K562 (cell line): ENCODE measurements around the gene CHI3L1. TPM values are rescaled to one million over a fixed set of nuclear protein-coding genes. Genes with fewer than 3 reads are reported as not detected.

ENCODE experiments used
- ATAC-seq: fragments of 200-7000 bp; cut with Tn5 transposase; 3 replicates; pipeline ENCODE4 v1.9.1; 2020; ENCODE audit warnings: moderate library complexity
- BruUV-seq: library from RNA; stranded (reverse); fragments of 400-500 nt; replicated peaks from 2 replicates; lab custom pipeline; 2021; lab: Mats Ljungman, UMichigan
- CTCF ChIA-PET: fragments of 300-600 bp; formaldehyde crosslinking; extraction: SDS; loops from one replicate; lab custom pipeline; 2021; ENCODE audit warnings: low intra/inter-chr PET ratio; lab: Yijun Ruan, JAX
- POLR2A ChIA-PET: fragments of 300-600, 350-650 bp; sonication (Branson Sonifier 250); formaldehyde crosslinking; extraction: SDS; loops from one replicate; lab custom pipeline; 2021; ENCODE audit warnings: antibody characterized with exemption, inconsistent platforms; lab: Yijun Ruan, JAX
- DNase-seq, 4 experiments: peaks; one replicate each; pipeline versions ENCODE4 v3.0.0 to v3.0.0-alpha.2; 2011 to 2018; ENCODE audit warnings: low spot score in 3 of 4, mixed read lengths in 3 of 4; ENCODE audit errors: extremely low read depth in 1 of 4
- FAIRE-seq: peaks from 2 replicates; lab custom pipeline; 2011; peaks lifted over from hg19 to GRCh38; lab: Jason Lieb, UNC
- H2AFZ ChIP-seq: 2 replicates; pipeline ENCODE4 v1.6.0; 2011; ENCODE audit warnings: low read depth, low read length, control low read depth, inconsistent platforms
- H3K27ac ChIP-seq: fragments of 200-600 bp; 3 replicates; pipeline ENCODE4 v1.8.0; 2011; ENCODE audit warnings: low read depth, mild to moderate bottlenecking, control low read depth, inconsistent platforms, low read length, moderate library complexity, mixed read lengths; ENCODE audit errors: extremely low read depth
- H3K27me3 ChIP-seq, 2 experiments: fragments of 300-600 bp in 1 of 2; 2 replicates in 1 of 2; 3 replicates in 1 of 2; pipeline versions ENCODE4 v1.6.0 to v1.8.0; 2011; ENCODE audit warnings: inconsistent platforms in 2 of 2, low read length in 2 of 2, mild to moderate bottlenecking in 1 of 2, mixed read lengths in 1 of 2, moderate library complexity in 1 of 2; ENCODE audit not compliant: control insufficient read depth in 2 of 2, insufficient read depth in 2 of 2
- H3K36me3 ChIP-seq: fragments of 300-600 bp; 3 replicates; pipeline ENCODE4 v1.8.0; 2011; ENCODE audit warnings: mild to moderate bottlenecking, low read length, inconsistent platforms; ENCODE audit not compliant: control insufficient read depth, insufficient read depth
- H3K4me1 ChIP-seq, 2 experiments: fragments of 200-600 bp in 1 of 2; replicated peaks in 1 of 2; 2 replicates in 1 of 2; 3 replicates in 1 of 2; pipeline versions ENCODE4 v1.5.1 to v1.8.0; 2011; ENCODE audit warnings: inconsistent platforms in 2 of 2, low read length in 2 of 2, mild to moderate bottlenecking in 1 of 2, mixed read lengths in 1 of 2, moderate library complexity in 1 of 2; ENCODE audit not compliant: control insufficient read depth in 2 of 2, insufficient read depth in 2 of 2
- H3K4me2 ChIP-seq: 2 replicates; pipeline ENCODE4 v1.6.1; 2011; ENCODE audit warnings: low read length, control low read depth, inconsistent platforms, mixed read lengths; ENCODE audit not compliant: insufficient read depth
- H3K4me3 ChIP-seq: fragments of 200-600 bp; sonication (generic), shearing (Covaris generic); 2 replicates; pipeline ENCODE4 v1.5.1; 2016; ENCODE audit warnings: control low read depth, inconsistent platforms
- H3K79me2 ChIP-seq: fragments of 200-600 bp; 3 replicates; pipeline ENCODE4 v1.8.0; 2011; ENCODE audit warnings: low read length, inconsistent platforms; ENCODE audit not compliant: control insufficient read depth, insufficient read depth
- H3K9ac ChIP-seq, 2 experiments: 2 replicates each; pipeline versions ENCODE4 v1.6.0 to v1.6.1; 2011; ENCODE audit warnings: low read depth in 2 of 2, low read length in 2 of 2, control low read depth in 1 of 2, inconsistent platforms in 1 of 2, mild to moderate bottlenecking in 1 of 2, mixed read lengths in 1 of 2; ENCODE audit not compliant: insufficient read depth in 1 of 2
- H3K9me1 ChIP-seq: one replicate; pipeline ENCODE4 v1.6.0; 2011; ENCODE audit warnings: inconsistent platforms, mild to moderate bottlenecking, low read length, moderate library complexity; ENCODE audit not compliant: control insufficient read depth, insufficient read depth
- H3K9me3 ChIP-seq: replicated peaks from 2 replicates; pipeline ENCODE4 v1.5.1; 2011; ENCODE audit warnings: low read depth, low read length, inconsistent platforms; ENCODE audit not compliant: control insufficient read depth, insufficient read depth
- H4K20me1 ChIP-seq: replicated peaks from 2 replicates; pipeline ENCODE4 v1.6.1; 2011; ENCODE audit warnings: low read length, inconsistent platforms, mixed read lengths; ENCODE audit not compliant: control insufficient read depth, insufficient read depth
- ARHGAP35 ChIP-seq: fragments of 450-650 bp; IDR thresholded peaks from 2 replicates; pipeline ENCODE4 v1.6.1; 2018; ENCODE audit not compliant: partially characterized antibody
- FOS ChIP-seq: IDR thresholded peaks from 3 replicates; pipeline ENCODE4 v1.6.1; 2011; ENCODE audit not compliant: insufficient read length; ENCODE audit errors: extremely low read depth
- GATA2 ChIP-seq: sonication (generic); formaldehyde crosslinking; IDR thresholded peaks from 2 replicates; pipeline ENCODE4 v1.4.0; 2020; ENCODE audit warnings: mild to moderate bottlenecking, missing genetic modification reagents
- KHSRP ChIP-seq: fragments of 450-650 bp; IDR thresholded peaks from 2 replicates; pipeline ENCODE4 v1.6.1; 2017
- MCM7 ChIP-seq, 2 experiments: fragments of 450-650 bp; IDR thresholded peaks; 2 replicates each; pipeline ENCODE4 v1.6.1; 2016 to 2018
- NEUROD1 ChIP-seq: fragments of 150-350 bp; IDR thresholded peaks from 2 replicates; pipeline ENCODE4 v1.6.1; 2014; ENCODE audit warnings: borderline replicate concordance, low read length, low read depth; ENCODE audit not compliant: partially characterized antibody
- NR2C1 ChIP-seq, 2 experiments: fragments of 450-650 bp; IDR thresholded peaks; 2 replicates each; pipeline ENCODE4 v1.6.1; 2017; ENCODE audit warnings: mild to moderate bottlenecking in 2 of 2, antibody characterized with exemption in 1 of 2, inconsistent platforms in 1 of 2, missing compliant biosample characterization in 1 of 2, missing genetic modification characterization in 1 of 2
- RFX5 ChIP-seq: IDR thresholded peaks from 2 replicates; pipeline ENCODE4 v1.6.1; 2011; ENCODE audit warnings: low read depth, mild to moderate bottlenecking, improper control_type of control experiment, low read length
- SMARCA5 ChIP-seq: fragments of 450-650 bp; IDR thresholded peaks from 2 replicates; pipeline ENCODE4 v1.6.1; 2016
- ZFP30 ChIP-seq: fragments of 250-450 bp; sonication (Bioruptor Pico); IDR thresholded peaks from 2 replicates; pipeline ENCODE4 v1.8.0; 2022; ENCODE audit warnings: moderate library complexity, mild to moderate bottlenecking, inconsistent platforms, borderline replicate concordance
- ZNF24 ChIP-seq: fragments of 450-650 bp; IDR thresholded peaks from 2 replicates; pipeline ENCODE4 v1.6.1; 2016
- ZNF3 ChIP-seq: fragments of 250-450 bp; sonication (Bioruptor Pico); IDR thresholded peaks from 2 replicates; pipeline ENCODE4 v1.5.0; 2021; ENCODE audit warnings: mild to moderate bottlenecking, moderate library complexity
- WGBS: fragments of 100-300 bp; shearing (Covaris generic); methylation state at CpG from one replicate; pipeline ENCODE4 v1.1.6; 2016; ENCODE audit warnings: low coverage, mixed read lengths; ENCODE audit not compliant: insufficient coverage; ENCODE audit errors: missing lambda C conversion rate; 5-methylcytosine and 5-hydroxymethylcytosine counted together
- in situ Hi-C: fragments of 300-500 bp; cut with MboI; formaldehyde crosslinking; loops from 4 replicates; pipeline ENCODE4 v1.15.0; 2018; ENCODE audit warnings: inconsistent platforms, mixed read lengths
- intact Hi-C: fragments of 100-400 bp; cut with micrococcal nuclease; formaldehyde crosslinking; loops from 2 replicates; pipeline ENCODE4 v1.14.2; 2022
- polyA plus RNA-seq, 8 experiments: library from polyadenylated mRNA; depleted of rRNA in 4 of 8; stranded (reverse) in 5 of 8; unstranded in 3 of 8; fragments of >200 nt; fragmentation: Nextera tagmentation in 2 of 8; fragmentation: Illumina TruSeq in 1 of 8; extraction: Ambion mirVana in 2 of 8; extraction: Trizol in 1 of 8; gene quantifications; 2 replicates each; pipeline versions ENCODE4 v1.2.1 to v1.2.3, GENCODE V29; 2011 to 2014; ENCODE audit warnings: inconsistent platforms in 1 of 8, missing spikeins in 1 of 8
- total RNA-seq, 7 experiments: library from RNA; depleted of rRNA in 6 of 7; stranded (reverse); fragments of >200 nt in 6 of 7; fragmentation: Illumina TruSeq in 2 of 7; extraction: Trizol in 2 of 7; gene quantifications; 2 replicates each; pipeline versions ENCODE4 v1.2.1 to v1.2.3, GENCODE V29; 2011 to 2021; ENCODE audit warnings: low replicate concordance in 1 of 7
- TF ChIP-seq, protein P1 (sequence below): sonication (generic); formaldehyde crosslinking; IDR thresholded peaks from 2 replicates; pipeline ENCODE4 v1.8.0; 2023; ENCODE audit warnings: missing genetic modification reagents, mild to moderate bottlenecking, borderline replicate concordance
- TF ChIP-seq, protein P2 (sequence below): IDR thresholded peaks from 2 replicates; pipeline ENCODE4 v1.6.1; 2012; ENCODE audit warnings: low read depth, low read length, improper control_type of control experiment, borderline replicate concordance

Gene CHI3L1
- total and polyA plus RNA-seq, 9 of the 15 experiments (the other 6 are each of a cell fraction or from before 2014, with no cell fraction given) = not detected

DNA sequence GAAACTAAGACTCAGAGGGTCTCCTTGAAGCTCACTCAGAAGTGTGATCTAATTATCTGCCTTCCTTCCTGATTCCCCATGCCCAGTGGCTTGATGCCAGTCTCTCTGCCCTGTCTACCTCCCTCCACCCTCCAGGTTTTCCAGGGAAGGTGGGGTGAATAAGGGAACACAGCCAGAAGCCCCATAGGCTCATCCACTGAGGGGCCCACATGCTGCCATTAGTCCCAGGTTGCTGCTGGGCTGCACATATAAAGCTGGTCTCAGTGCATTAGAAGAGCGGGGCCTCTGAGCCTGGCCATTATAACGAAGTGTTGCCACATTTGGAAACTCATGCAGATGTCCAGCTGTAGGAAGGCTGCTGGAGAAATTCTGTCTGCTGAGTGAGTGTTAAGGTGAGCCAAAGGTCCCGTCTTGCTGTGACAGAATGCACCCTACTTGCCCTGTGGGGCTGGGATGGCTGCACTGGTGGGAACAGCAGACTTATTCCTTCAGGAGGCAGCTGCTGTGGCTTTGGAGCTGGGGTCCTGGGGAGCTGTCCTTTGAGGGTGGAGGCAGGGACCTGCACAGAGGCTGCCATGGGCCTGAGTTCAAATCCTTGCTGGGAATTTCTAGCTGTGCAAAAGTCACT is 56.0 kb downstream of the CHI3L1 start:
- Histone ChIP-seq H3K36me3 (no peaks in the 10 kb centered on the region), H2AFZ (no peak overlapping the region), H3K4me2 (no peak overlapping the region), H4K20me1 (peaks cover 17% of the 10 kb centered on the region), H3K9ac (0 out of 4 replicates have a peak overlapping the region, but pooled peaks of 1 of the 2 experiments have one; percentile 31), H3K9me1 (no peaks in the 10 kb centered on the region), H3K27me3 (peaks cover 5 to 77% of the 10 kb centered on the region in 2 experiments), H3K4me1 (peaks cover 0 to 16% of the 10 kb centered on the region in 2 experiments; a peak in 2 of 5 replicates), H3K27ac (no peak overlapping the region), H3K4me3 (no peak overlapping the region), H3K9me3 (no peaks in the 10 kb centered on the region), H3K79me2 (no peaks in the 10 kb centered on the region)
- FAIRE-seq = no peak
- no peak for ATAC-seq
- BruUV-seq = no TSS peak
- in situ Hi-C loops (no loop called here), intact Hi-C loops (no loop called here)
- 4% methylated on average over 3 of the region's 3 CpGs for WGBS
- CTCF ChIA-PET = no interaction called here
- DNase-seq = no peak
- POLR2A ChIA-PET = no interaction called here
- TF ChIP-seq SMARCA5 = no peak
- TF ChIP-seq, protein P1, sequence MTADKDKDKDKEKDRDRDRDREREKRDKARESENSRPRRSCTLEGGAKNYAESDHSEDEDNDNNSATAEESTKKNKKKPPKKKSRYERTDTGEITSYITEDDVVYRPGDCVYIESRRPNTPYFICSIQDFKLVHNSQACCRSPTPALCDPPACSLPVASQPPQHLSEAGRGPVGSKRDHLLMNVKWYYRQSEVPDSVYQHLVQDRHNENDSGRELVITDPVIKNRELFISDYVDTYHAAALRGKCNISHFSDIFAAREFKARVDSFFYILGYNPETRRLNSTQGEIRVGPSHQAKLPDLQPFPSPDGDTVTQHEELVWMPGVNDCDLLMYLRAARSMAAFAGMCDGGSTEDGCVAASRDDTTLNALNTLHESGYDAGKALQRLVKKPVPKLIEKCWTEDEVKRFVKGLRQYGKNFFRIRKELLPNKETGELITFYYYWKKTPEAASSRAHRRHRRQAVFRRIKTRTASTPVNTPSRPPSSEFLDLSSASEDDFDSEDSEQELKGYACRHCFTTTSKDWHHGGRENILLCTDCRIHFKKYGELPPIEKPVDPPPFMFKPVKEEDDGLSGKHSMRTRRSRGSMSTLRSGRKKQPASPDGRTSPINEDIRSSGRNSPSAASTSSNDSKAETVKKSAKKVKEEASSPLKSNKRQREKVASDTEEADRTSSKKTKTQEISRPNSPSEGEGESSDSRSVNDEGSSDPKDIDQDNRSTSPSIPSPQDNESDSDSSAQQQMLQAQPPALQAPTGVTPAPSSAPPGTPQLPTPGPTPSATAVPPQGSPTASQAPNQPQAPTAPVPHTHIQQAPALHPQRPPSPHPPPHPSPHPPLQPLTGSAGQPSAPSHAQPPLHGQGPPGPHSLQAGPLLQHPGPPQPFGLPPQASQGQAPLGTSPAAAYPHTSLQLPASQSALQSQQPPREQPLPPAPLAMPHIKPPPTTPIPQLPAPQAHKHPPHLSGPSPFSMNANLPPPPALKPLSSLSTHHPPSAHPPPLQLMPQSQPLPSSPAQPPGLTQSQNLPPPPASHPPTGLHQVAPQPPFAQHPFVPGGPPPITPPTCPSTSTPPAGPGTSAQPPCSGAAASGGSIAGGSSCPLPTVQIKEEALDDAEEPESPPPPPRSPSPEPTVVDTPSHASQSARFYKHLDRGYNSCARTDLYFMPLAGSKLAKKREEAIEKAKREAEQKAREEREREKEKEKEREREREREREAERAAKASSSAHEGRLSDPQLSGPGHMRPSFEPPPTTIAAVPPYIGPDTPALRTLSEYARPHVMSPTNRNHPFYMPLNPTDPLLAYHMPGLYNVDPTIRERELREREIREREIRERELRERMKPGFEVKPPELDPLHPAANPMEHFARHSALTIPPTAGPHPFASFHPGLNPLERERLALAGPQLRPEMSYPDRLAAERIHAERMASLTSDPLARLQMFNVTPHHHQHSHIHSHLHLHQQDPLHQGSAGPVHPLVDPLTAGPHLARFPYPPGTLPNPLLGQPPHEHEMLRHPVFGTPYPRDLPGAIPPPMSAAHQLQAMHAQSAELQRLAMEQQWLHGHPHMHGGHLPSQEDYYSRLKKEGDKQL (CRISPR knock-in tag) = no peak
- TF ChIP-seq KHSRP = no peak
- TF ChIP-seq ARHGAP35 = no peak
- TF ChIP-seq GATA2 (CRISPR knock-in tag) = no peak
- no peak for TF ChIP-seq ZNF24
- no peak for TF ChIP-seq ZNF3 (CRISPR knock-in tag)
- no peak for TF ChIP-seq NEUROD1
- no peak for TF ChIP-seq NR2C1 (IDR thresholded peaks at IDR 0.05)
- no peak for TF ChIP-seq NR2C1 (tag; IDR thresholded peaks at IDR 0.05)
- TF ChIP-seq, protein P2, sequence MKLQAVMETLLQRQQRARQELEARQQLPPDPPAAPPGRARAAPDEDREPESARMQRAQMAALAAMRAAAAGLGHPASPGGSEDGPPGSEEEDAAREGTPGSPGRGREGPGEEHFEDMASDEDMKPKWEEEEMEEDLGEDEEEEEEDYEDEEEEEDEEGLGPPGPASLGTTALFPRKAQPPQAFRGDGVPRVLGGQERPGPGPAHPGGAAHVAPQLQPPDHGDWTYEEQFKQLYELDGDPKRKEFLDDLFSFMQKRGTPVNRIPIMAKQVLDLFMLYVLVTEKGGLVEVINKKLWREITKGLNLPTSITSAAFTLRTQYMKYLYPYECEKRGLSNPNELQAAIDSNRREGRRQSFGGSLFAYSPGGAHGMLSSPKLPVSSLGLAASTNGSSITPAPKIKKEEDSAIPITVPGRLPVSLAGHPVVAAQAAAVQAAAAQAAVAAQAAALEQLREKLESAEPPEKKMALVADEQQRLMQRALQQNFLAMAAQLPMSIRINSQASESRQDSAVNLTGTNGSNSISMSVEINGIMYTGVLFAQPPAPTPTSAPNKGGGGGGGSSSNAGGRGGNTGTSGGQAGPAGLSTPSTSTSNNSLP = no peak
- no peak for TF ChIP-seq RFX5
- TF ChIP-seq FOS = no peak
- no peak for TF ChIP-seq MCM7 (IDR thresholded peaks at IDR 0.05)
- no peak for TF ChIP-seq ZFP30 (CRISPR knock-in tag)
